HG02970 (cell line): ENCODE results near the gene CKLF.
A peak's percentile ranks its signal among the peaks of the same experiment; 100 is the strongest.

ENCODE experiments used
- ATAC-seq: cut with Tn5 transposase; IDR thresholded peaks from one replicate; pipeline ENCODE4 v1.9.1; 2021; ENCODE audit warnings: mild to moderate bottlenecking, moderate library complexity, moderate number of reproducible peaks; ENCODE audit not compliant: unreplicated experiment, low FRiP score

The CKLF gene

GRCh38 chr16:66516808-66517585 is 35.4 kb upstream of the CKLF start:
- ATAC-seq = peak; percentile 97

- no peak for ATAC-seq
These were observed 34.7 kb upstream of the CKLF start for GRCh38 chr16:66517586-66518263.

GRCh38 chr16:66519482-66520373 is 32.6 kb upstream of the CKLF start:
- no peak for ATAC-seq

GRCh38 chr16:66520406-66521170 is 31.8 kb upstream of the CKLF start:
- ATAC-seq = no peak

GRCh38 chr16:66521252-66521713 is 31.1 kb upstream of the CKLF start:
- ATAC-seq = no peak

- ATAC-seq = no peak
These were observed 30.2 kb upstream of the CKLF start for GRCh38 chr16:66521951-66522771.

GRCh38 chr16:66522816-66523590 is 29.4 kb upstream of the CKLF start:
- no peak for ATAC-seq

- no peak for ATAC-seq
These were observed 28.5 kb upstream of the CKLF start for GRCh38 chr16:66523861-66524354.

GRCh38 chr16:66524601-66525164 is 27.7 kb upstream of the CKLF start:
- peak; percentile 55 for ATAC-seq

- ATAC-seq = no peak
These were observed 26.8 kb upstream of the CKLF start for GRCh38 chr16:66525396-66526180.

- ATAC-seq = no peak
These were observed 24.1 kb upstream of the CKLF start for GRCh38 chr16:66528294-66528693.

- no peak for ATAC-seq
These were observed 22.9 kb upstream of the CKLF start for GRCh38 chr16:66529475-66529874.

GRCh38 chr16:66534376-66534799 is 18.0 kb upstream of the CKLF start:
- ATAC-seq = no peak

- no peak for ATAC-seq
These were observed 15.9 kb upstream of the CKLF start for GRCh38 chr16:66536525-66536924.

- no peak for ATAC-seq
These were observed 15.1 kb upstream of the CKLF start for GRCh38 chr16:66537236-66537635.

GRCh38 chr16:66538910-66539309 is 13.5 kb upstream of the CKLF start:
- no peak for ATAC-seq
